ENCODE data around the gene RAPGEF2.
"Not testable (repeated sequence)": the region's sequence is repeated elsewhere in the genome, so short reads cannot be mapped to it uniquely, and the experiment has no call there.

The RAPGEF2 gene

DNA sequence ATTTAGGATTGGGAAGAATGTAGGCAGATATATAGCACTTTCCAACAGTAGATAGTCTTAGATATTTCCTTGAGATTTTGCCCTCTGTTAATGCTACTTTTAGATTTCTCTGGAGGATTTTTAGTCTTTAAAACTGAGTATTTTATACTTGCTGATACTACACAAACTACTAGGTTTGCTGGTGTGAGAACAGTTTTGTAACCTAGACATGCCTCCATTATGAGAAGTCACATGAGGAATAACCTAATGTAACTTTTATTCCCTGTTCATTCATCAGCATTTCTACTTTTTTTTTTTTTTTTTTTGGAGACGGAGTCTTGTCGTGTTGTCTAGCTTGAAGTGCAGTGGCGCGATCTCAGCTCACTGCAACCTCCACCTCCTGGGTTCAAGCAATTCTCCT lies 137.2 kb downstream of the RAPGEF2 start:
- no peak overlapping the region for H3K9ac ChIP-seq (ENCODE audit: low read length)
- no peak overlapping the region for H3K27ac ChIP-seq (ENCODE audit: low read depth, low read length)
- no peaks in the 10 kb centered on the region for H3K36me3 ChIP-seq (ENCODE audit: control insufficient read depth, insufficient read depth, low read length)
- H3K27me3 ChIP-seq (ENCODE audit: control insufficient read depth, insufficient read depth, low read length), result no peaks in the 10 kb centered on the region
- H3K4me3 ChIP-seq (ENCODE audit: low read depth, low read length), result no peak overlapping the region
- H3K9me3 ChIP-seq (ENCODE audit: control insufficient read depth, insufficient read depth, low read depth, low read length), result no peaks in the 10 kb centered on the region
- H3K4me1 ChIP-seq (ENCODE audit: control insufficient read depth, insufficient read depth, low read length), result no peaks in the 10 kb centered on the region

DNA sequence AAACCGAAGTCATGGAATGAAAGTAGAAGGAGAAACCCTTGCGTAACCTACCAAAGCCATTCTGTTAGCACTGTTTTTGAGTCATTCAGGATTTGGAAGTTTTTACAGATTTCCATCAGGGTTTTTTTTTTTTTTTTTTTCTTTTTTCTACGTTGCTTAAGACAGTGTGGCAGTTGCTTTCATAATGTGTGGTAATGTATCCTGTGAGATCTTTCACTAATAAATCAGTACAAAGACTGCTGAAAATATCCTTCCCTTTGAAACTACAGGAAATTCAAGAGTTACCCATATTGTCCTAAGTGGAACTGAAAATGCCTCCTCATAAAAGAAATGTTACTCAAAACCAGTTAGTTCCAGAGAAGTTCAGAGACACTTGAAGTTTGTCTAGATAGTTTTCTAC lies 137.8 kb downstream of the RAPGEF2 start:
- Histone ChIP-seq H3K27me3 (ENCODE audit: control insufficient read depth, insufficient read depth, low read length) (no peaks in the 10 kb centered on the region), H3K27ac (ENCODE audit: low read depth, low read length) (no peak overlapping the region), H3K4me3 (ENCODE audit: low read depth, low read length) (no peak overlapping the region), H3K9ac (ENCODE audit: low read length) (no peak overlapping the region), H3K4me1 (ENCODE audit: control insufficient read depth, insufficient read depth, low read length) (no peaks in the 10 kb centered on the region), H3K9me3 (ENCODE audit: control insufficient read depth, insufficient read depth, low read depth, low read length) (no peaks in the 10 kb centered on the region), H3K36me3 (ENCODE audit: control insufficient read depth, insufficient read depth, low read length) (no peaks in the 10 kb centered on the region)

DNA sequence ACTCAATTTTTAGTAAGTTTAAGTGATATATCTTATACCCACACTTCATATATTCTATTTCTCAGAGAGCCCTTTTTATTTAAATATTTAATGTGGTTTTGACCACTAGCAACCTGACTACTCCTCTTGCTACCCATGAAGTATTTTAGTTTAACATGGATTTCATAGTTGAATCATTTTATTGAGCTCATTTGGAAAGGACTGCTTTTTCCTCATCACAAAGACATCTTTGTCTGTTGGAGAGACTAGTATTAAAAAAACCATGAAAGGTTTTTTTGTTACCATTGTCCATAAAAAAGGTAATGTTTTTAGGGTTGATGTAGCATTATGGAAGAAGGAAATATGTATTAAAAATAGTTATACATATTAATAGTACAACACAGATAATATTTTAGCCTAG lies 139.5 kb downstream of the RAPGEF2 start:
- Histone ChIP-seq H3K4me1 (ENCODE audit: control insufficient read depth, insufficient read depth, low read length) (no peaks in the 10 kb centered on the region), H3K27ac (ENCODE audit: low read depth, low read length) (no peak overlapping the region), H3K9ac (ENCODE audit: low read length) (no peak overlapping the region), H3K9me3 (ENCODE audit: control insufficient read depth, insufficient read depth, low read depth, low read length) (no peaks in the 10 kb centered on the region), H3K36me3 (ENCODE audit: control insufficient read depth, insufficient read depth, low read length) (no peaks in the 10 kb centered on the region), H3K27me3 (ENCODE audit: control insufficient read depth, insufficient read depth, low read length) (no peaks in the 10 kb centered on the region), H3K4me3 (ENCODE audit: low read depth, low read length) (no peak overlapping the region)

DNA sequence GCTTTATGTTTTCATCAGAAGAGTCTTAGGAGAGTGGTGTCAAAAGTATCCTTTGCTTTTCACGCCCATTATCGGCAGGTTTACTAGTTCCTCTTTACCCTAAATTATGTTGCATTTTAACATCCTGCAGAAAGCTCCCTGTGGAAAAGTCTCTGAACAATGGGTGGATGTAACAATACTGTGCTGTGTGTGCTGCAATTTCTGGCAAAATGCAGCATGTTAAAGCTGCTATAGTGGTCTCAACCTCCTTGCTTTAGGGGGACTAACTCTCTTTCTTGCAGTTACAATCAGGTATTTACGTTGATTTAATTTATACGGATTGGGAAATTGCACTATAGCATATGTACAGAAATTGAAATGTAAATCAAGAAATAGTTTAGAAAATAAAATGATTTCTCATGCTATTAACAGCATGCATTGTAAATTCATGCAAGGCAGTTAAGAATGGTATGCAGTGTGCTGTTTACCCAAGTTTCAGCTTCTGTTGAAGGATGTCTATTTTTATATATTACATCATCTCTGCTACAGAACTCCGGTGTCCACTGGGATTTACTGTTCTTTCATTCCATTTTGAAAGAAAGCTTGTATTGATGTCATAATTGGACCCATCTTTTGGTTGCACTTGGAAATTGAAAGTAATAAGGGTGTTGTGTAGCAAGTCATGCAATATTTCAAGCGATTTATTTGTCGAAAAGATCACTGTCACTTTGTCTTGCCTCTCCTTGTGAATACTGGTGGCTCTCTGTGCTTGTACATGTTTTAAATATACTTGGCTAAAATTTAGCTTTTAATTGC lies 145.7 kb downstream of the RAPGEF2 start:
- Histone ChIP-seq H3K36me3 (ENCODE audit: control insufficient read depth, insufficient read depth, low read length) (peaks cover 16% of the 10 kb centered on the region; the same call in 1 of the 2 replicates), H3K4me3 (ENCODE audit: low read depth, low read length) (no peak overlapping the region), H3K27ac (ENCODE audit: low read depth, low read length) (no peak overlapping the region), H3K9ac (ENCODE audit: low read length) (no peak overlapping the region), H3K9me3 (ENCODE audit: control insufficient read depth, insufficient read depth, low read depth, low read length) (peaks cover 16% of the 10 kb centered on the region), H3K27me3 (ENCODE audit: control insufficient read depth, insufficient read depth, low read length) (no peaks in the 10 kb centered on the region), H3K4me1 (ENCODE audit: control insufficient read depth, insufficient read depth, low read length) (no peaks in the 10 kb centered on the region)

DNA sequence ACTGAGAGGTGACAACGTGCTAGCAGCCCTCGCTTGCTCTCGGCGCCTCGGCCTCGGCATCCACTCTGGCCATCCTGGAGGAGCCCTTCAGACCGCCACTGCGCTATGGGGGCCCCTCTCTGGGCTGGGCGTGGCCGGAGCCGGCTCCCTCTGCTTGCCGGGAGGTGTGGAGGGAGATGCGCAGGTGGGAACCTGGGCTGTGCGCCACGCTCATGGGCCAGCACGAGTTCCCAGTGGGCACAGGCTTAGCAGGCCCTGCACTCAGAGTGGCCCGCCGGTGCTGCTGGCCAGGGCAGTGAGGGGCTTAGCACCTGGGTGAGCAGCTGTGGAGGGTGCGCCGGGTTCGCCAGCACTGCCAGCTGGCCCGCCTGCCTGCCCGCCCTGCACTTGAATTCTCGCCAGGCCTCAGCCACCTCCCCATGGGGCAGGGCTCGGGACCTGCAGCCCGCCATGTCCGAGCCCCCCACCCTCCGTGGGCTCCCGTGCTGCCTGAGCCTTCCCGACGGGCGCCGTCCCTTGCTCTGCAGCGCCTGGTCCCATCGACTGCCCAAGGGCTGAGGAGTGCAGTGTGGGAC lies 148.0 kb downstream of the RAPGEF2 start:
- H3K27me3 ChIP-seq (ENCODE audit: control insufficient read depth, insufficient read depth, low read length), result no peaks in the 10 kb centered on the region
- H3K27ac ChIP-seq (ENCODE audit: low read depth, low read length), result no peak overlapping the region
- H3K4me3 ChIP-seq (ENCODE audit: low read depth, low read length), result no peak overlapping the region
- H3K36me3 ChIP-seq (ENCODE audit: control insufficient read depth, insufficient read depth, low read length), result peaks cover 16% of the 10 kb centered on the region; the same call in 1 of the 2 replicates
- no peaks in the 10 kb centered on the region for H3K4me1 ChIP-seq (ENCODE audit: control insufficient read depth, insufficient read depth, low read length)
- no peak overlapping the region for H3K9ac ChIP-seq (ENCODE audit: low read length)
- peaks cover 16% of the 10 kb centered on the region for H3K9me3 ChIP-seq (ENCODE audit: control insufficient read depth, insufficient read depth, low read depth, low read length)

DNA sequence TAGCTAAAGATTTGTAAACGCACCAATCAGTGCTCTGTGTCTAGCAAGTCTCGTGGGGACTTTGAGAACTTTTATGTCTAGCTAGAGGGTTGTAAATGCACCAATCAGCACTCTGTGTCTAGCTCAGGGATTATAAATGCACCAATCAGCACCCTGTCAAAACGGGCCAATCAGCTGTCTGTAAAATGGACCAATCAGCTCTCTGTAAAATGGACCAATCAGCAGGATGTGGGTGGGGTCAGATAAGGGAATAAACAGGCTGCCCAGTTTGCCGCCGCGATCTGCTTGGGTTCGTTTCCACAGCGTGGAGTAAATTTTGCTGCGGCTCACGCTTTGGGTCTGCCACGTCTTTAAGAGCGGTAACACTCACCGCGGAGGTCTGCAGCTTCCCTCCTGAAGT lies 148.7 kb downstream of the RAPGEF2 start:
- not testable (repeated sequence) for H3K27me3 ChIP-seq (ENCODE audit: control insufficient read depth, insufficient read depth, low read length); H3K9ac ChIP-seq (ENCODE audit: low read length); H3K27ac ChIP-seq (ENCODE audit: low read depth, low read length); H3K4me3 ChIP-seq (ENCODE audit: low read depth, low read length); H3K4me1 ChIP-seq (ENCODE audit: control insufficient read depth, insufficient read depth, low read length)
- Histone ChIP-seq H3K36me3 (ENCODE audit: control insufficient read depth, insufficient read depth, low read length) (peaks cover 16% of the 10 kb centered on the region; the same call in 1 of the 2 replicates), H3K9me3 (ENCODE audit: control insufficient read depth, insufficient read depth, low read depth, low read length) (peaks cover 16% of the 10 kb centered on the region)

DNA sequence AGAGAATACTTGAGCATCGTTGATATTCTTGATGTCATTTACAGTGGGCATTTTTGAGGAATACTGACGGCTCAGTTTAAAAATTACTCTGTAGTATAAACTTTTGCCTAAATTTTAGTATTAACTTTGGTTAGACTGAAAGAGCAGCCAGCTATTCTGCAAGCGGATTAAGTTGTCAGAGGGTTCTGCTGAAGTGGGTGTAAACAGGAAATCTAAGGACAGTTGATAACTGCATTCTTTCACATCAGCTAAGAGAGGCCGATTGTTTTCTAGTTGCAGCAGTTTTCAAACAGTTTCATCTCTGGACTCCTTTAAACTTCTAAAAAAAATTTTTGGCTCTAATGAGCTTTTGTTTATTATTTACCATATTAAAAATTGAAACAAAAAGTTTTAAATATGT lies 149.6 kb downstream of the RAPGEF2 start:
- peaks cover 16% of the 10 kb centered on the region for H3K9me3 ChIP-seq (ENCODE audit: control insufficient read depth, insufficient read depth, low read depth, low read length)
- no peak overlapping the region for H3K27ac ChIP-seq (ENCODE audit: low read depth, low read length)
- H3K4me1 ChIP-seq (ENCODE audit: control insufficient read depth, insufficient read depth, low read length), result no peaks in the 10 kb centered on the region
- H3K9ac ChIP-seq (ENCODE audit: low read length), result no peak overlapping the region
- no peaks in the 10 kb centered on the region for H3K27me3 ChIP-seq (ENCODE audit: control insufficient read depth, insufficient read depth, low read length)
- H3K36me3 ChIP-seq (ENCODE audit: control insufficient read depth, insufficient read depth, low read length), result peaks cover 16% of the 10 kb centered on the region; the same call in 1 of the 2 replicates
- no peak overlapping the region for H3K4me3 ChIP-seq (ENCODE audit: low read depth, low read length)

DNA sequence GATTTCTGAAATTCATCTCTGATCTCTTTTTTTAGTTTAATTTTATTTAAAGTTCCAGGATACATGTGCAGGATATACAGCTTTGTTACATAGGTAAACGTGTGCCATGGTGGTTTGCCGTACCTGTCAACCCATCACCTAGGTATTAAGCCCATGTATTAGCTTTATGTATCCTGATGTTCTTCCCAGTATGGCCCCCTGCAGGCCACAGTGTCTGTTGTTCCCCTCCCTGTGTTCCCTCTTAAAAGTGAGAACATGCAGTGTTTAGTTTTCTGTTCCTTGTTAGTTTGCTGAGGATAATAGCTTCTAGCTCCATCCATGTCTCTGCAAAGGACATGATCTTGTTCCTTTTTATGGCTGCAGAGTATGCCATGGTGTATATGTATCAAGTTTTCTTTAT lies 153.2 kb downstream of the RAPGEF2 start:
- no peaks in the 10 kb centered on the region for H3K4me1 ChIP-seq (ENCODE audit: control insufficient read depth, insufficient read depth, low read length)
- peaks cover 8% of the 10 kb centered on the region; the same call in 1 of the 2 replicates for H3K36me3 ChIP-seq (ENCODE audit: control insufficient read depth, insufficient read depth, low read length)
- H3K4me3 ChIP-seq (ENCODE audit: low read depth, low read length), result no peak overlapping the region
- no peak overlapping the region for H3K27ac ChIP-seq (ENCODE audit: low read depth, low read length)
- no peaks in the 10 kb centered on the region for H3K27me3 ChIP-seq (ENCODE audit: control insufficient read depth, insufficient read depth, low read length)
- peaks cover 9% of the 10 kb centered on the region for H3K9me3 ChIP-seq (ENCODE audit: control insufficient read depth, insufficient read depth, low read depth, low read length)
- H3K9ac ChIP-seq (ENCODE audit: low read length), result no peak overlapping the region

DNA sequence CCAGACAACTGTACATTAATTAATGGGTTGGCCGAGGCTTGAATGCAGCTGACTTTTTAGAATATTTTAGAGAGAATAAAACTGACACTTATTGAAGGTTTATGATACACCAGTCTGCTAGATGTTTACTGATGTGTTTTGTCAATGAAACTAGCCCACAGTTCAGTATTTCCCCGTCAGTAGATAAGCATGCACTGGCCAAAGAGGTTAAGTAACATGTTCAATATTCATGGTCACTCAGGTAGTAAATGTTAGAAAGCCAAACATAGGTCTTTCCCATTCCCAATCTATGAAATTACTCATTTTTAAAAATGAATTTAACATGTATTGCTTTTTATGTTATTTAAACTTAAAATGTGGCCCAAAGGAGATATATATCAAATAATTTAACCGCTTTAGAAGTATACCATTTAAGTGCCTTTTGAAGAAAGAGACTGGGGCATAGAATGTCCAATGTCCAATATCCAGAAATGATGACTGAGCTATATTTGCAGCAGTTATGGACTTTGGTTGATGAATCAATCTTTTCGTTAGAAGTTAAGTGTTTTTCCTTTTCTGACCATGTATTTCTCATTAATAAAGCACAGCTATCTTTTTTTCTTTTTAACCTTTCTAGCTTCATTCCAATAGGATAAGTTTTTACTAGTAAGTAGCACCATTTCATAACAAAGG lies 156.1 kb downstream of the RAPGEF2 start:
- H3K4me1 ChIP-seq (ENCODE audit: control insufficient read depth, insufficient read depth, low read length), result no peaks in the 10 kb centered on the region
- no peaks in the 10 kb centered on the region for H3K27me3 ChIP-seq (ENCODE audit: control insufficient read depth, insufficient read depth, low read length)
- H3K4me3 ChIP-seq (ENCODE audit: low read depth, low read length), result no peak overlapping the region
- H3K36me3 ChIP-seq (ENCODE audit: control insufficient read depth, insufficient read depth, low read length), result no peaks in the 10 kb centered on the region
- no peaks in the 10 kb centered on the region for H3K9me3 ChIP-seq (ENCODE audit: control insufficient read depth, insufficient read depth, low read depth, low read length)
- no peak overlapping the region for H3K9ac ChIP-seq (ENCODE audit: low read length)
- H3K27ac ChIP-seq (ENCODE audit: low read depth, low read length), result no peak overlapping the region

DNA sequence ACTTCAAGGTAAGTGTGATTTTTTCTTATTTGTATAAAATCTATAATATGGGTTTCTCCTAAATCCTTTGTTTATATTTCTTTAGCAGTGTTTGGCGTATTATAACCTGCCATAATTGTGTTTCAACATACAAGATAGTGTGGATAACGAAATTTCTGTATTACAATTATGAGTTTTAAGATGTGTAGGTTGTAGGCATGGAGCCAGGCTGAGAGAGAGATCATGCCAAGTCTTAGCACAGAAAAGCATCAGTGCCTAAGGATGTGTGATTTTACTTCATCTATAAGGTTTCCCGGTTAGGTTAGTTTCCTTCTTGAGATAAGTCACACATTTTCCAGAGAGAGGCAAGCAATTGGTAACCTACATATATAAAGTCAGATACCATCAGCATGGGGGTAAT lies 161.2 kb downstream of the RAPGEF2 start:
- H3K36me3 ChIP-seq (ENCODE audit: control insufficient read depth, insufficient read depth, low read length), result no peaks in the 10 kb centered on the region
- no peaks in the 10 kb centered on the region for H3K9me3 ChIP-seq (ENCODE audit: control insufficient read depth, insufficient read depth, low read depth, low read length)
- H3K27ac ChIP-seq (ENCODE audit: low read depth, low read length), result no peak overlapping the region
- no peaks in the 10 kb centered on the region for H3K27me3 ChIP-seq (ENCODE audit: control insufficient read depth, insufficient read depth, low read length)
- no peak overlapping the region for H3K4me3 ChIP-seq (ENCODE audit: low read depth, low read length)
- H3K9ac ChIP-seq (ENCODE audit: low read length), result no peak overlapping the region
- peaks cover 23% of the 10 kb centered on the region for H3K4me1 ChIP-seq (ENCODE audit: control insufficient read depth, insufficient read depth, low read length)

Measured in HUES6 (cell line).